Activated CD8-positive, alpha-beta memory T cell treated with anti-CD3 and anti-CD28 coated beads for 48 hours (primary cell): ENCODE measurements around the gene GSTM3.
A peak's percentile ranks its signal among the peaks of the same experiment; 100 is the strongest.
"Not testable (repeated sequence)": the region's sequence is repeated elsewhere in the genome, so short reads cannot be mapped to it uniquely, and the experiment has no call there.

Experiments
- DNase-seq, 3 experiments: peaks; one replicate each; pipeline ENCODE4 v3.0.0-alpha.2; 2020; ENCODE audit warnings: low read depth in 2 of 3, low spot score in 2 of 3

Gene GSTM3

GRCh38 chr1:109775398-109775797, 34.6 kb upstream of the GSTM3 start:
- no peak for DNase-seq

- DNase-seq = no peak
Observed at GRCh38 chr1:109773900-109774485, 33.2 kb upstream of the GSTM3 start.

- DNase-seq = peak in 2 of 3 experiments; percentile 27 to 42
Observed at GRCh38 chr1:109773203-109773899, 32.5 kb upstream of the GSTM3 start.

- DNase-seq = no peak
Observed at GRCh38 chr1:109772658-109773202, 31.9 kb upstream of the GSTM3 start.

GRCh38 chr1:109771712-109772657, 31.1 kb upstream of the GSTM3 start:
- DNase-seq = no peak

GRCh38 chr1:109770331-109771095, 29.7 kb upstream of the GSTM3 start:
- no peak for DNase-seq

GRCh38 chr1:109769330-109770078, 28.7 kb upstream of the GSTM3 start:
- no peak for DNase-seq

GRCh38 chr1:109768820-109769219, 28.0 kb upstream of the GSTM3 start:
- no peak for DNase-seq

GRCh38 chr1:109768335-109768650, 27.5 kb upstream of the GSTM3 start:
- DNase-seq = no peak

- DNase-seq = no peak
Observed at GRCh38 chr1:109767637-109768334, 26.9 kb upstream of the GSTM3 start.

- DNase-seq = not testable (repeated sequence)
Observed at GRCh38 chr1:109766991-109767636, 26.3 kb upstream of the GSTM3 start.

GRCh38 chr1:109765896-109766615, 25.2 kb upstream of the GSTM3 start:
- DNase-seq = no peak

- DNase-seq = no peak
Observed at GRCh38 chr1:109765483-109765815, 24.6 kb upstream of the GSTM3 start.

GRCh38 chr1:109764561-109765482, 24.0 kb upstream of the GSTM3 start:
- DNase-seq = no peak

GRCh38 chr1:109763646-109764415, 23.0 kb upstream of the GSTM3 start, which contains the start of gene EPS8L3:
EPS8L3 (minus strand) TSS chr1:109763923; CDS start chr1:109761749, 2,174 bp downstream.
- no peak for DNase-seq

GRCh38 chr1:109762821-109763645, 22.2 kb upstream of the GSTM3 start:
- no peak for DNase-seq
